NCI-H526 treated with DMSO at 0.1 percent for 48 hours (cell line): ENCODE measurements around the gene TMEM18.

Experiments used
- DNase-seq: peaks from one replicate; lab custom pipeline; 2025; lab: John Stamatoyannopoulos, UW

TMEM18 gene

DNA sequence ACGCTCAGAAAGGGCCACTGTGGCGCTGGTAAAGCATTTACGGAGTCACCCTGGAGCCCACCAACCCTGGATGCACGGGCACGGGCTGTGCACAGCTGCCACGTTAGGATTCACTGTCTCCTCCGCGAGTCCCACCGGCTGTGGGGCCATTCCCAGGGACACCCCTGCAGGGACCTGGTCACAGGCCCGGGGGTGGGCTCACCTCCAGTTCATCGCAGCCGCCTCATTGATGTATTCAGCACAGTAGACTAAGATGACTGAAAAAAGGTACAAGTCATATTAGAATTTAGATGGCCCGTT lies 4.7 kb downstream of the TMEM18 start:
- DNase-seq = no peak

GRCh38 chr2:671787-672605 lies 5.2 kb downstream of the TMEM18 start:
- no peak for DNase-seq

GRCh38 chr2:671072-671471 lies 6.1 kb downstream of the TMEM18 start:
- DNase-seq = no peak

DNA sequence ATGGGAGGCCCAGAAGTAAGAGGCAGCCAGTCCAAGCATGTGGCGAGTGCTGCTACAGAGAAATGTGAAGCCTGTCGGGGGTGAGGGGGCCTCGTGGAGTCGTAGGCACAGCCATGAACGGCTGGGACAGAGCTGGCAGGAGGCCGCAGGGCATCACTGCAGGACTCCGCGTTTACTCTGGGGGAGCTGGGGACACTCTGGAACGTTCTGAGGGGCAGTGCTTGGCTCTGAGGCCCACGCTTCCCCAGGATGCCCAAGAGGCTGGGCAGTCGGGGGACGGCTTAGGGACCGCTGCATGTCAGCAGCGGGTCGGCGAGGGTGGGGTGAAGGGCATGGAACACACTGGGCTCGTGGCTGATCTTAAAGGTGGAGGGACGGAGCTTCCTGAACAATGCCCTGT lies 6.6 kb downstream of the TMEM18 start:
- no peak for DNase-seq

DNA sequence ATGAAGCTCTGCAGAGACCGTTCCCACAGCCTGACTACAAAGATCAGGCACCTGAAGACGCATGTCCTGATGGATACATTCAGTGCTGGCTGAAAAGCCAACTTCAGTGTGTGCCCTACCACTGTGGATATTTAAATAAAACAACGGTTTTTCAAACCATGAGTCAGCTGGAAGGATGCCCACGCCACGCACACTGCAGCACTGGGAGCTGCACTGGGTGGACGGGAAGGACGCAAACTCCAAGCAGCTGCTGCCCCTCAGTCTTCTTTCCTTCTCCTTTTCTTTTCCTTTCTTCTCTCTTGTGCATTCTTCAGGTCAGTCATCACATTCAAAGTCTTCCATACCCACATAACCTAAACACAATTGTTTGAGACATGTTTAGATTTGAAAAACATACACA lies 7.9 kb downstream of the TMEM18 start:
- no peak for DNase-seq

DNA sequence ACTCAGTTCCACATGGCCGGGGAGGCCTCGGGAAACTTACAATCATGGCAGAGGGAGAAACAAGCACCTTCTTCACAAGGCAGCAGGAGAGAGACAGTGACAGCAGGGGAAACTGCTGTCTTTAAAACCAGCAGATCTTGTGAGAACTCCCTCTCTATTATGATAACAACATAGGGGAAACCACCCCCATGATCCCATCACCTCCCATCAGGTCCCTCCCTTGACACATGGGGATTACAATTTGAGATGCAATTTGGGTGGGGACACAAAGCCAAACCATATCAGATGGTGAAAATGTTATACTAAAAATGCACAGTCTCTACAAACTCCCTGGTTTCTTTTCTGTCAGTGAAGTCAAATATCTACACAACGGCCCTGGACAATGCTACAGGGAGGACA lies 9.2 kb downstream of the TMEM18 start:
- DNase-seq = no peak

DNA sequence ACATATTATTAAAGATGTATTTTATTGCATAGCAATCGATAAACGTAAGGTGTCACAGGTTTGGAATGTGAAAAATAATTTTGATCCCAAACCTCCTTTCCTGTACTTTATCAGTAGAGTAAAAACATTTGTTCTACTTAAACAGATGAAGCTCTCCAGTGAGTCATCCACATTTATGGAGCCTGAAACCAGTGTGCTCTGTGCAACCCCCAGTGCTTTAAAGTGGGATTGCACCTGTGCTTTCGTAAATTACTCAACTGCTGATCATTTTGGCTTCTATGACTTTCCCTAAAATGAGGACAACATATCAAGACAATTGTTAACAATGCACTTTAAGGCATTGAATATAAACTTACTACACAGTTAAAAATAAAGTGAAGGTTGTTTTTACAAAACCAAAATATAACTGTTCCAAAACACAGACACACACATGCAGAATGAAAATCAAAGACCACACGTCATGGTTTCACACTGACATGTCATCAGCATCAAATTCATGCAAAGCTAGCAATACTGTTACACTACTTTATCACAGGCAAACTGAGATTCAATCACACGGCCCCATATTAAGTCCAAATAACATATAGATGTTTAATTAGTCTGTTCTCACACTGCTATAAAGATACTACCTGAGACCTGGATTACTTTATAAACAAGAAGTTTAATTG lies 9.7 kb downstream of the TMEM18 start:
- no peak for DNase-seq

DNA sequence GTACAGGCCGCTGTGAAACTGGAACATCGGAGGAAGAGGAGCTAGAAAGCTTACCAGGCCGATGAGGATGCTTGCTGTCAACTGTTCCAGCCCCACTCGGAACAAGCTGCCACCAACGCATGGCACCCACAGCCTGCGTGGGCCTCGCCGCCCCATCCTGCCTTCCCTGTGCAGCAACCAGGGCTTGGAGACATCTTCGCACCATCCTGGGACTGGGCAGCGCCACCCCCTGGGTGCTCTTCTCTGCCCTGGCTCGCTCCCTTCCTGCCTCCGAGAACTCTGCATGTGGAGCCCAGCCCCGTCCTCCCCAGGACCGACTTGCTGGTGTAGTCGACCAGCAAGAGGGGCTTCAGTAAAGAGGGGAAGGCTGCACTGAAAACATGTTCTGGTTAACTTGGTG lies 10.8 kb downstream of the TMEM18 start:
- DNase-seq = no peak

DNA sequence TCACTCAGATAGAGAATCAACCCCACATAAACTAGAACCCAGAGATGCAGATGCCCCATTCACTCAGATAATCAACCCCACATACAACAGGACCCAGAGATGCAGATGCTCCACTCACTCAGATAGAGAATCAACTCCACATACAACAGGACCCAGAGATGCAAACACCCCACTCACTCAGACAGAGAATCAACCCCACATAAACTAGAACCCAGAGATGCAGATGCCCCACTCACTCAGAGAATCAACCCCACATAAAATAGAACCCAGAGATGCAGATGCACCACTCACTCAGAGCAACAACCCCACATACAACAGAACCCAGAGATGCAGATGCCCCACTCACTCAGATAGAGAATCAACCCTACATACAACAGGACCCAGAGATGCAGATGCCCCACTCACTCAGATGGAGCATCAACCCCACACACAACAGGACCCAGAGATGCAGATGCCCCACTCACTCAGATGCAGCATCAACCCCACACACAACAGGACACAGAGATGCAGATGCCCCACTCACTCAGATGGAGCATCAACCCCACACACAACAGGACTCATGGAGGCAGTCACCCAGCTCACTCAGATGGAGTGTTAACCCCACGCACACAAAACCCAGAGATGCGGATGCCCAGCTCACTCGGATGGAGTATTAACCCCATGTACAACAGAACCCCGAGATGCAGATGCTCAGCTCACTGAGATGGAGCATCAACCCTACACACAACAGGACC lies 11.7 kb downstream of the TMEM18 start:
- no peak for DNase-seq

DNA sequence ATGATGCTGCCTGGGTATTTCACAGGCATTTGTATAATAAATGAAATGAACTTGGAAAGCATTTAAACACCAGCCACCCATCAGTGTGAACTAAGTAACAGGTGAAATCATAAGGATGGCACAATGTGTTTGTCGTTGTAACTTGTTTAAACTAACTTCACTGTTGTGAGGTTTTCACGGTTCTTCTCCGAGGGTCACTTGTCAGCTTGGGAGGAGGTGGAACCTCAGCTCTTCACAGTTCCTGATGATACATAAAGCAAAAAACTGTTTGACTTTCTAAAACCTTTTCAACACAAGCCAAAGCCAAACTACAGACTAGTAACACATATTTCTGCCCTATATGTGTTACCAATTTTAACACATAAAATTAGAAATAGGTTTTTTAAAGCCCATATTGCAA lies 13.1 kb downstream of the TMEM18 start:
- DNase-seq = no peak

DNA sequence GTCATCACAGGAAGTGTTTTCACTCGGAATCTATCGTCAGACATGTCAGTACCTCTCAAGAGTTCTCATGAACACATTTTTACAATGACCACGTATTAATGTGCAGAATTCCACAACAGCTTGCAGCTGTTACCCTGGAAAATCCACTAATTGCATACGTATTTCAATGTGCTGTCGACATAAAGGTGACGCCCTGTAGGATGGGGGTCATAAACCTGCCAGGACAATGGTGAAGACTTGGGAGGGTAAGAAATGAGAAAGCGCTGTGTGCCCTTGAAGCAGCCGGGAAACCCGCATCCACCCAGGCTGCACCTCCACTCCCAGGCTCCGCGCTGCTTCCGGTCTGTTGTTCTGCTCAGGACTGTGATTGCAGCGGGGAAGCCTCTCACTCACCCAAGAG lies 14.0 kb downstream of the TMEM18 start:
- no peak for DNase-seq

DNA sequence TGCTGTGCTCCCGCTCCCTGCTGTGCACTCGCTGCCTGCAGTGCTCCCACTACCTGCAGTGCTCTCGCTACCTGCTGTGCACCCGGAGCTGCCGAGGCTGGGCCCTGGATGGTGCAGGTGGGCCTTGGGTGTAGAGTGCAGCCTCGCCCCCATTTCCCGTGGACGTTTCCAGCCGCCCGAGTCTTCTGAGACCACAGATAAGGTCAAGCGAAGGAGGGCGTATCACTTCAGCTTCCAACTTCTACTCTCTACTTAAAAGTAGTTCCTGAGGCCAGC lies 15.9 kb downstream of the TMEM18 start:
- no peak for DNase-seq

GRCh38 chr2:660586-661359 lies 16.4 kb downstream of the TMEM18 start:
- no peak for DNase-seq

- no peak for DNase-seq
These were observed 17.2 kb downstream of the TMEM18 start for GRCh38 chr2:660029-660428.

GRCh38 chr2:658426-658825 lies 18.8 kb downstream of the TMEM18 start:
- DNase-seq = no peak

DNA sequence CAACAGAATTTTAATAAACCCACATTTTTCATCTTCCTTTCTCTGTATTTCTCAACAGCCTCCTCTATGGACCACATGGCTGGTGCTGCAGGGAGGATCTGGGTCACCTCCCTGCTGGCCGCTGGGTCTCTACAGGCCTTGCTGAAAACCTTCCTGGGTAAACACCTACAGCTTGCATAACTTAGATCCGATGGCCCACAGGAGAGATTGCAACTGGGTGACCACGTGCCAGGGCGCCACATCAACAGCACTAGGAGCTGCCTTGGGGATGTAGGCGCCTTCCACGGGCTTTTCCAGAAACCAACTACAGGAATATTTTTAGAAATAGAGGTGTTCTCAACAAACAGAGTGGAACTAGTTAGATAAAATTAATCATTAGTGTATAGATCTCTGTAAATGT lies 19.4 kb downstream of the TMEM18 start:
- DNase-seq = no peak

GRCh38 chr2:656676-657075 lies 20.5 kb downstream of the TMEM18 start:
- no peak for DNase-seq

DNA sequence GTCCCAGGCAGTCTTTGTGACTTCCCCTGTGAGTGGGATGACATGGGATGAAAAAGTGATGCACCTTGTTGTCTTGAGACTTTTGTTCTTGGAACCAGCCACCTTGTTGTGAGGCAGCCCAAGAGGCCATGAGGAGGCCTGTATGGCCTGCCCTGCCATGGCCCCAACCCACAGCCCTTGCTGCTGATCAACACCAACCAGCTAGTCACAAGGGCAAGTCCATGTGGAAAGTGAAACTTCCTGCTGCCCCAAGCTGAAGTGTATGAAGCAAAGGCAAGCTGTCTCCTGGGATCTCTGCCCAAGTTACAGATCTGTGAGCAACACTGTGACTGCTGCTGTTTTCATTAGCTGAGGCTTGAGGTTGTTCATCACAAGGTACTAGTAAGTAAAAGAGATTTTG lies 21.6 kb downstream of the TMEM18 start:
- no peak for DNase-seq

DNA sequence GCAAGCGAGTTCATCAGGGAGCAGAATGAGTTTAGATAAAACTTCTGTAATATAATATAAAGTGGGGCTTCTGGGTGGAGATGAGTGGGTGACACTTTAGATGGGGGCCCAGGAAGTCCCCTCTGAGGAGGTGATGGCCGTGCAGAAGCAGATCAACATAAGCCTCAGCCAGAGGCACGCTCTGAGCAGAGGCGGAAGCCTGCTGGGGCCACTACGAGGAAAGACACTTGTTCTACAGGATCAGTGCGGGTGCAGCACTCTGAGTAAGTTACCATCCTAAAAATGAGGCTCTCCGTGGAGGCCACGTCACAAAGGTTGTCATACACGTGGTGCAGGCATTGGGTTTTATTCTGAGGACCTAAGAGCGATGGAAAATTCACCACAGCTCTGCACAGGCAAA lies 22.3 kb downstream of the TMEM18 start:
- DNase-seq = no peak

- DNase-seq = no peak
These were observed 23.4 kb downstream of the TMEM18 start for GRCh38 chr2:653645-654425.

- DNase-seq = no peak
These were observed 24.2 kb downstream of the TMEM18 start for GRCh38 chr2:652881-653480.

DNA sequence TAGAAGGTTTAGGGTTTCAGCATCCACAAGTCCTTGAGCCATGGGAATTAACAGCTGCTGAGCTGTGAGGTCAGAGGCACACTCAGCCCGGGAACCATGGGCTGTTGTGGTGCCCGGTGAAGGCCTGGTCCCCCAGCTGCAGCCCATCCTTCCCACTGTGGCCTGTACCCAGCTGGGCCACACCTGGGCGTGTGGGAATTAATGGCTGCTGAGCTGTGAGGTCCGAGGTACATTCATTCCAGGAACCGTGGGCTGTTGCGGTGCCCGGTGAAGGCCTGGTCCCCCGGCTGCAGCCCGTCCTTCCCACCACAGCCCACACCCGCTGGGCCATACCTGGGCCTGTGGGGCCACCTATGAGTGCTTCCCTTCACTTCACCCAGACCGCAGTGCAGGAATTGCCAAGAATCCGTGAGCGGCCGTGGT lies 25.2 kb downstream of the TMEM18 start:
- no peak for DNase-seq
